ENCODE results near the gene PKP2. TPM values are rescaled to one million over a fixed set of nuclear protein-coding genes. Genes with fewer than 3 reads are reported as not detected.

Gene PKP2
- total RNA-seq, 6 donors from 2014 or later = 2.5 to 14.8 (median 5.5) TPM

GRCh38 chr12:32785557-32785956 lies 111.0 kb downstream of the PKP2 start:
- no peak for DNase-seq
- no peaks in the 10 kb centered on the region for H3K4me1 ChIP-seq
- no peak overlapping the region for H3K27ac ChIP-seq
- no peaks in the 10 kb centered on the region for H3K36me3 ChIP-seq
- H3K9me3 ChIP-seq = no peaks in the 10 kb centered on the region
- no peak for ATAC-seq (ENCODE audit: low FRiP score in 2 of 2)
- no peak overlapping the region for H3K4me3 ChIP-seq
- WGBS, 2 donors = 83 to 99% methylated on average over 5 of the region's 5 CpGs
- no peaks in the 10 kb centered on the region for H3K27me3 ChIP-seq
- TF ChIP-seq POLR2AphosphoS5 (IDR thresholded peaks at IDR 0.05) (no peak), POLR2A (IDR thresholded peaks at IDR 0.05) (no peak), EP300 (IDR thresholded peaks at IDR 0.05) (no peak), CTCF (IDR thresholded peaks at IDR 0.05) (no peak)

- H3K36me3 ChIP-seq = no peaks in the 10 kb centered on the region
- no peaks in the 10 kb centered on the region for H3K4me1 ChIP-seq
- no peak for DNase-seq
- no peaks in the 10 kb centered on the region for H3K27me3 ChIP-seq
- 36 to 41% methylated on average over 2 to 3 of the region's 3 CpGs for WGBS, 2 donors
- no peak overlapping the region for H3K27ac ChIP-seq
- no peak for TF ChIP-seq POLR2A (IDR thresholded peaks at IDR 0.05)
- no peak for TF ChIP-seq POLR2AphosphoS5 (IDR thresholded peaks at IDR 0.05)
- no peak for TF ChIP-seq EP300 (IDR thresholded peaks at IDR 0.05)
- no peak for TF ChIP-seq CTCF (IDR thresholded peaks at IDR 0.05)
- no peaks in the 10 kb centered on the region for H3K9me3 ChIP-seq
- no peak for ATAC-seq (ENCODE audit: low FRiP score in 2 of 2)
- H3K4me3 ChIP-seq = no peak overlapping the region
Observed at GRCh38 chr12:32783029-32783428, 113.5 kb downstream of the PKP2 start.

GRCh38 chr12:32780071-32780470 lies 116.5 kb downstream of the PKP2 start:
- Histone ChIP-seq H3K36me3 (no peaks in the 10 kb centered on the region), H3K27me3 (no peaks in the 10 kb centered on the region), H3K4me3 (no peak overlapping the region), H3K9me3 (no peaks in the 10 kb centered on the region), H3K4me1 (no peaks in the 10 kb centered on the region), H3K27ac (no peak overlapping the region)
- TF ChIP-seq EP300 (IDR thresholded peaks at IDR 0.05) = no peak
- no peak for TF ChIP-seq POLR2AphosphoS5 (IDR thresholded peaks at IDR 0.05)
- TF ChIP-seq CTCF (IDR thresholded peaks at IDR 0.05) = no peak
- TF ChIP-seq POLR2A (IDR thresholded peaks at IDR 0.05) = no peak
- ATAC-seq (ENCODE audit: low FRiP score in 2 of 2) (no peak), DNase-seq (no peak)
- 32 to 34% methylated on average over 1 of the region's 1 CpG for whole genome bisulfite sequencing, 2 donors

GRCh38 chr12:32777691-32778175 lies 118.8 kb downstream of the PKP2 start:
- Histone ChIP-seq H3K9me3 (no peaks in the 10 kb centered on the region), H3K27ac (no peak overlapping the region), H3K4me3 (no peak overlapping the region), H3K4me1 (no peaks in the 10 kb centered on the region), H3K36me3 (no peaks in the 10 kb centered on the region), H3K27me3 (no peaks in the 10 kb centered on the region)
- WGBS, 2 donors = 79 to 81% methylated on average over 6 of the region's 6 CpGs
- no peak for TF ChIP-seq POLR2AphosphoS5 (IDR thresholded peaks at IDR 0.05)
- no peak for TF ChIP-seq POLR2A (IDR thresholded peaks at IDR 0.05)
- TF ChIP-seq EP300 (IDR thresholded peaks at IDR 0.05) = no peak
- no peak for TF ChIP-seq CTCF (IDR thresholded peaks at IDR 0.05)
- DNase-seq (no peak), ATAC-seq (ENCODE audit: low FRiP score in 2 of 2) (no peak)

- H3K27ac ChIP-seq = no peak overlapping the region
- no peak for DNase-seq
- WGBS, 2 donors = 57 to 58% methylated on average over 5 of the region's 5 CpGs
- no peaks in the 10 kb centered on the region for H3K36me3 ChIP-seq
- H3K4me1 ChIP-seq = no peaks in the 10 kb centered on the region
- no peak for ATAC-seq (ENCODE audit: low FRiP score in 2 of 2)
- TF ChIP-seq EP300 (IDR thresholded peaks at IDR 0.05) (no peak), POLR2AphosphoS5 (IDR thresholded peaks at IDR 0.05) (no peak), CTCF (IDR thresholded peaks at IDR 0.05) (no peak), POLR2A (IDR thresholded peaks at IDR 0.05) (no peak)
- no peaks in the 10 kb centered on the region for H3K27me3 ChIP-seq
- no peak overlapping the region for H3K4me3 ChIP-seq
- no peaks in the 10 kb centered on the region for H3K9me3 ChIP-seq
Observed at GRCh38 chr12:32777159-32777558, 119.4 kb downstream of the PKP2 start.
